H1 (cell line): ENCODE data around the gene TELO2. TPM values are rescaled to one million over a fixed set of nuclear protein-coding genes. Genes with fewer than 3 reads are reported as not detected.

Experiments
- CBX5 ChIP-seq: fragments of 300-800, 300-1000 bp; sonication (generic); IDR thresholded peaks from 2 replicates; pipeline ENCODE4 v1.7.1; 2016; ENCODE audit warnings: antibody characterized with exemption, low read length, low read depth
- HDAC2 ChIP-seq, 2 experiments: fragments of 300-600 bp in 1 of 2; sonication (generic) in 1 of 2; IDR thresholded peaks; 2 replicates each; pipeline ENCODE4 v1.6.1; 2011 to 2012; ENCODE audit warnings: low read depth in 2 of 2, low read length in 2 of 2, mild to moderate bottlenecking in 2 of 2, moderate library complexity in 2 of 2, borderline replicate concordance in 1 of 2, inconsistent platforms in 1 of 2
- KDM5A ChIP-seq: fragments of 200-600 bp; IDR thresholded peaks from 2 replicates; pipeline ENCODE4 v1.7.1; 2012; ENCODE audit warnings: mild to moderate bottlenecking, low read length, inconsistent platforms, mixed read lengths
- MAFK ChIP-seq: IDR thresholded peaks from 2 replicates; pipeline ENCODE4 v1.6.1; 2012; ENCODE audit warnings: low read depth, mild to moderate bottlenecking, improper control_type of control experiment, low read length
- SAP30 ChIP-seq: fragments of 300-600 bp; sonication (generic); IDR thresholded peaks from 2 replicates; pipeline ENCODE4 v1.7.1; 2012; ENCODE audit warnings: low read length, moderate library complexity, mild to moderate bottlenecking, inconsistent platforms; ENCODE audit not compliant: insufficient read depth, insufficient replicate concordance
- SRF ChIP-seq: IDR thresholded peaks from 2 replicates; pipeline ENCODE4 v1.6.1; 2011; ENCODE audit warnings: mild to moderate bottlenecking, low read depth, low read length, moderate library complexity
- TBP ChIP-seq: IDR thresholded peaks from 2 replicates; pipeline ENCODE4 v1.6.1; 2011; ENCODE audit warnings: low read depth, low read length, improper control_type of control experiment
- TEAD4 ChIP-seq: IDR thresholded peaks from 2 replicates; pipeline ENCODE4 v1.6.1; 2012; ENCODE audit warnings: low read depth, low read length, inconsistent platforms, mixed read lengths
- YY1 ChIP-seq: IDR thresholded peaks from 2 replicates; pipeline ENCODE4 v1.6.1; 2011; ENCODE audit warnings: low read depth, mild to moderate bottlenecking, low read length
- polyA plus RNA-seq, 7 experiments: library from polyadenylated mRNA; depleted of rRNA in 3 of 7; stranded (reverse) in 5 of 7; unstranded in 2 of 7; fragments of >200 nt in 5 of 7; fragments of 200-250 nt in 2 of 7; gene quantifications; 1 replicate in 5 of 7; 2 replicates in 1 of 7; 4 replicates in 1 of 7; pipeline versions ENCODE4 v1.2.1 to v1.2.3, GENCODE V29; 2011 to 2013; ENCODE audit warnings: missing spikeins in 2 of 7, mixed read lengths in 2 of 7
- total RNA-seq: library from RNA; stranded (reverse); fragmentation: NEBNext Ultra II Directional; extraction: Animal tissue kit (Norgen Biotek cat#: 25700); gene quantifications from 2 replicates; pipeline ENCODE4 v1.2.1, GENCODE V29; 2021
- TF ChIP-seq, protein P1 (sequence below), 3 experiments: IDR thresholded peaks; 1 replicate in 2 of 3; 2 replicates in 1 of 3; pipeline versions ENCODE4 v1.5.1 to v1.6.1; 2011; ENCODE audit warnings: low read length in 3 of 3, mild to moderate bottlenecking in 3 of 3, inconsistent platforms in 2 of 3, low read depth in 1 of 3, moderate library complexity in 1 of 3; ENCODE audit not compliant: insufficient read depth in 1 of 3; ENCODE audit errors: control extremely low read depth in 1 of 3
- TF ChIP-seq, protein P2 (sequence below): IDR thresholded peaks from 2 replicates; pipeline ENCODE4 v1.6.1; 2011; ENCODE audit warnings: low read depth, mild to moderate bottlenecking, low read length; ENCODE audit not compliant: insufficient read depth

The TELO2 gene
- total and polyA plus RNA-seq, 2 of the 8 experiments (the other 6 are each of a cell fraction or from before 2014, with no cell fraction given): 39.3 to 64.8 TPM

DNA sequence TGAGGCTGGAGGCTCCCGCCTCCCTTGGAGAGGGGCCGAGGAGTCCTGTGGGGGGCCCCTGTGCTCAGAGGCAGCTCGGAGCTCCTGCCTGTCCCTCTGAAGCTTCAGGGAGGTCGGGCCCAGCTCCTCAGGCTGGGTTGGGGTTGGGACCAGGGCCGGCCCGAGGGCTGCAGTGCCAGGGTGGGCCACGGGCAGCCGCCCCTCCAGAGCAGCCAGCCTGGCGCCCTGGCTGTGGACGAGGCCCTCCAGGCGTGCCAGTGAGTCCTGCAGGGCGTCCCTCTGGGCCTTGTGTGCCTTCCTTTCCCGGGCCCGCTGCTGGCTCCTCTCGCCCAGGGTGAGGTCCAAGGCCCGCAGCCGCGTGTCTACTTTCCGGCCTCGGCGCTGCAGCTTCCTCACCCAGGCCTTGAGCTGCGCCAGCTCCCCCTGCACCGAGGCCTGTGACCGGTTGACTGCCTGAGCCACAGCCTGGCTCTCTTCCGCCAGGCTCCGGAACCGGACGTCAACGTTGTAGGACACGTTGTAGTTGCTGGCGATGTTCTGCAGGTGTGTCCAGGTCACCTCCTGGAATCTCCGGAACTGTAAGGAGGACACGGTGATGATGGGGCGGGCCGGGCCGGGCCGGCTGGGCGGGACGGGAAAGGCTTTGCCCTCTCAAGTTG, 5.6 kb upstream of the TELO2 start (continued):
- TF ChIP-seq, protein P1, sequence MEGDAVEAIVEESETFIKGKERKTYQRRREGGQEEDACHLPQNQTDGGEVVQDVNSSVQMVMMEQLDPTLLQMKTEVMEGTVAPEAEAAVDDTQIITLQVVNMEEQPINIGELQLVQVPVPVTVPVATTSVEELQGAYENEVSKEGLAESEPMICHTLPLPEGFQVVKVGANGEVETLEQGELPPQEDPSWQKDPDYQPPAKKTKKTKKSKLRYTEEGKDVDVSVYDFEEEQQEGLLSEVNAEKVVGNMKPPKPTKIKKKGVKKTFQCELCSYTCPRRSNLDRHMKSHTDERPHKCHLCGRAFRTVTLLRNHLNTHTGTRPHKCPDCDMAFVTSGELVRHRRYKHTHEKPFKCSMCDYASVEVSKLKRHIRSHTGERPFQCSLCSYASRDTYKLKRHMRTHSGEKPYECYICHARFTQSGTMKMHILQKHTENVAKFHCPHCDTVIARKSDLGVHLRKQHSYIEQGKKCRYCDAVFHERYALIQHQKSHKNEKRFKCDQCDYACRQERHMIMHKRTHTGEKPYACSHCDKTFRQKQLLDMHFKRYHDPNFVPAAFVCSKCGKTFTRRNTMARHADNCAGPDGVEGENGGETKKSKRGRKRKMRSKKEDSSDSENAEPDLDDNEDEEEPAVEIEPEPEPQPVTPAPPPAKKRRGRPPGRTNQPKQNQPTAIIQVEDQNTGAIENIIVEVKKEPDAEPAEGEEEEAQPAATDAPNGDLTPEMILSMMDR (IDR thresholded peaks at IDR 0.05; ENCODE audit: control extremely low read depth in 1 of 3, insufficient read depth in 1 of 3, low read depth in 1 of 3, low read length in 3 of 3): no peak
- TF ChIP-seq MAFK (no peak), YY1 (no peak), SAP30 (no peak), TBP (no peak), KDM5A (no peak), SRF (no peak), TEAD4 (no peak), HDAC2 (IDR thresholded peaks at IDR 0.05; ENCODE audit: borderline replicate concordance in 1 of 2, low read depth in 2 of 2, low read length in 2 of 2) (no peak), CBX5 (no peak)
- TF ChIP-seq, protein P2, sequence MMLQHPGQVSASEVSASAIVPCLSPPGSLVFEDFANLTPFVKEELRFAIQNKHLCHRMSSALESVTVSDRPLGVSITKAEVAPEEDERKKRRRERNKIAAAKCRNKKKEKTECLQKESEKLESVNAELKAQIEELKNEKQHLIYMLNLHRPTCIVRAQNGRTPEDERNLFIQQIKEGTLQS: no peak
